Measurements from ENCODE around the gene TPTE2. TPM values are rescaled to one million over a fixed set of nuclear protein-coding genes. Genes with fewer than 3 reads are reported as not detected.
"Not testable (repeated sequence)": the region's sequence is repeated elsewhere in the genome, so short reads cannot be mapped to it uniquely, and the experiment has no call there.

The TPTE2 gene
- not detected for polyA plus RNA-seq (2012; ENCODE audit: insufficient read depth, insufficient read length)

- not testable (repeated sequence) for H3K4me3 ChIP-seq (ENCODE audit: low read length); DNase-seq (ENCODE audit: low read depth, low spot score)
Measured at GRCh38 chr13:19561127-19561582, at the start of gene TPTE2. Gene TPTE2 (minus strand): TSS chr13:19561532. CDS start chr13:19503234, 58,298 bp downstream.

- H3K4me3 ChIP-seq (ENCODE audit: low read length) = no peak overlapping the region
- DNase-seq (ENCODE audit: low read depth, low spot score) = no peak
Measured at GRCh38 chr13:19607523-19608078, 46.3 kb upstream of the TPTE2 start.

- DNase-seq (ENCODE audit: low read depth, low spot score) = no peak
- no peak overlapping the region for H3K4me3 ChIP-seq (ENCODE audit: low read length)
Measured at GRCh38 chr13:19606737-19607136, 45.4 kb upstream of the TPTE2 start.

- H3K4me3 ChIP-seq (ENCODE audit: low read length) = no peak overlapping the region
Measured at GRCh38 chr13:19606152-19606551, 44.8 kb upstream of the TPTE2 start.

GRCh38 chr13:19605161-19605955, 44.0 kb upstream of the TPTE2 start:
- H3K4me3 ChIP-seq (ENCODE audit: low read length) = no peak overlapping the region
- DNase-seq (ENCODE audit: low read depth, low spot score) = no peak

More at GRCh38 chr13:19606152-19606551, 44.8 kb upstream of the TPTE2 start:
- no peak for DNase-seq (ENCODE audit: low read depth, low spot score)

GRCh38 chr13:19604306-19604705, 43.0 kb upstream of the TPTE2 start:
- H3K4me3 ChIP-seq (ENCODE audit: low read length) = no peak overlapping the region
- DNase-seq (ENCODE audit: low read depth, low spot score) = no peak

- peak; percentile 11 for DNase-seq (ENCODE audit: low read depth, low spot score)
- H3K4me3 ChIP-seq (ENCODE audit: low read length) = peak overlapping the region; percentile 21
Measured at GRCh38 chr13:19601749-19602725, 40.7 kb upstream of the TPTE2 start.

- H3K4me3 ChIP-seq (ENCODE audit: low read length) = no peak overlapping the region
- DNase-seq (ENCODE audit: low read depth, low spot score) = no peak
Measured at GRCh38 chr13:19597523-19597922, 36.2 kb upstream of the TPTE2 start.

- H3K4me3 ChIP-seq (ENCODE audit: low read length) = no peak overlapping the region
- no peak for DNase-seq (ENCODE audit: low read depth, low spot score)
Measured at GRCh38 chr13:19596960-19597361, 35.6 kb upstream of the TPTE2 start.

- DNase-seq (ENCODE audit: low read depth, low spot score) = no peak
- no peak overlapping the region for H3K4me3 ChIP-seq (ENCODE audit: low read length)
Measured at GRCh38 chr13:19596086-19596485, 34.8 kb upstream of the TPTE2 start.

GRCh38 chr13:19592657-19593180, 31.4 kb upstream of the TPTE2 start:
- DNase-seq (ENCODE audit: low read depth, low spot score) = no peak

GRCh38 chr13:19591864-19592263, 30.5 kb upstream of the TPTE2 start:
- DNase-seq (ENCODE audit: low read depth, low spot score) = no peak
- no peak overlapping the region for H3K4me3 ChIP-seq (ENCODE audit: low read length)

More at GRCh38 chr13:19592657-19593180, 31.4 kb upstream of the TPTE2 start:
- H3K4me3 ChIP-seq (ENCODE audit: low read length) = no peak overlapping the region

- no peak for DNase-seq (ENCODE audit: low read depth, low spot score)
- no peak overlapping the region for H3K4me3 ChIP-seq (ENCODE audit: low read length)
Measured at GRCh38 chr13:19590423-19590822, 29.1 kb upstream of the TPTE2 start.

- no peak overlapping the region for H3K4me3 ChIP-seq (ENCODE audit: low read length)
- no peak for DNase-seq (ENCODE audit: low read depth, low spot score)
Measured at GRCh38 chr13:19589312-19589711, 28.0 kb upstream of the TPTE2 start.

- peak; percentile 48 for DNase-seq (ENCODE audit: low read depth, low spot score)
- no peak overlapping the region for H3K4me3 ChIP-seq (ENCODE audit: low read length)
Measured at GRCh38 chr13:19587635-19588300, 26.4 kb upstream of the TPTE2 start.

GRCh38 chr13:19586904-19587634, 25.7 kb upstream of the TPTE2 start:
- peak; percentile 81 for DNase-seq (ENCODE audit: low read depth, low spot score)
- H3K4me3 ChIP-seq (ENCODE audit: low read length) = peak overlapping the region; percentile 40

- no peak overlapping the region for H3K4me3 ChIP-seq (ENCODE audit: low read length)
- DNase-seq (ENCODE audit: low read depth, low spot score) = no peak
Measured at GRCh38 chr13:19581675-19582074, 20.3 kb upstream of the TPTE2 start.

GRCh38 chr13:19575230-19575629, 13.9 kb upstream of the TPTE2 start:
- no peak for DNase-seq (ENCODE audit: low read depth, low spot score)
- no peak overlapping the region for H3K4me3 ChIP-seq (ENCODE audit: low read length)
